GM18858 (cell line): ENCODE measurements around the gene F3.
A peak's percentile ranks its signal among the peaks of the same experiment; 100 is the strongest.

Source experiments
- ATAC-seq: cut with Tn5 transposase; IDR thresholded peaks from one replicate; pipeline ENCODE4 v1.9.1; 2021; ENCODE audit not compliant: unreplicated experiment

The F3 gene

GRCh38 chr1:94528826-94529225, 12.7 kb downstream of the F3 start:
- no peak for ATAC-seq

GRCh38 chr1:94528299-94528698, 13.3 kb downstream of the F3 start:
- no peak for ATAC-seq

DNA sequence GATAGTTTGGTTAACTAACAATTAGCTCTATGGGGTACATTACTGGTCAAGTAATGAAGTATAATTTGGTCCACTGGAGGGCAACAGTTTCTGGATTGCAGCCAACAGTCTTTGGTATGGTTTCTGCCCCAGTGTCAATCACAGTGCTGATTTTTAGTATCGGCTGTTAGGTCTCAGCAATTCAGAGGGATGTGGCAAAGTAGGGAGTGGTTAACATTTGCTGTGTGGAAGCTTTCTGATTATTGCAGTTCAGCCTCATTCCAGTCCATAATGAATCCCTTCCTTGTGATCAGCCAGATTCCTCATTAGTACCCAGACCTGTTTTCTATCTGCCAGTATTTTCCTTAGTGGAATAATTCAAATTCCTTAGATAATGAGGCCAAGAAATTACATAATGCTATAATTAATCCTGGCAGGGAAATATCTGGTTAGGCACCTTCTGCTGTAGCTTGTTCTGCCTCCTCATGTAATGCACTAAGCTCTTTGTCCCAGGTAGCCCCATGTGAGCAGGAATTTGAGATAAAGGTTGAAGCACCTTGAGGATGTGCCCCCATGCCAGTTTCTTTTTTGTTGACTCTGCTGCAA, 14.0 kb downstream of the F3 start:
- ATAC-seq: no peak

DNA sequence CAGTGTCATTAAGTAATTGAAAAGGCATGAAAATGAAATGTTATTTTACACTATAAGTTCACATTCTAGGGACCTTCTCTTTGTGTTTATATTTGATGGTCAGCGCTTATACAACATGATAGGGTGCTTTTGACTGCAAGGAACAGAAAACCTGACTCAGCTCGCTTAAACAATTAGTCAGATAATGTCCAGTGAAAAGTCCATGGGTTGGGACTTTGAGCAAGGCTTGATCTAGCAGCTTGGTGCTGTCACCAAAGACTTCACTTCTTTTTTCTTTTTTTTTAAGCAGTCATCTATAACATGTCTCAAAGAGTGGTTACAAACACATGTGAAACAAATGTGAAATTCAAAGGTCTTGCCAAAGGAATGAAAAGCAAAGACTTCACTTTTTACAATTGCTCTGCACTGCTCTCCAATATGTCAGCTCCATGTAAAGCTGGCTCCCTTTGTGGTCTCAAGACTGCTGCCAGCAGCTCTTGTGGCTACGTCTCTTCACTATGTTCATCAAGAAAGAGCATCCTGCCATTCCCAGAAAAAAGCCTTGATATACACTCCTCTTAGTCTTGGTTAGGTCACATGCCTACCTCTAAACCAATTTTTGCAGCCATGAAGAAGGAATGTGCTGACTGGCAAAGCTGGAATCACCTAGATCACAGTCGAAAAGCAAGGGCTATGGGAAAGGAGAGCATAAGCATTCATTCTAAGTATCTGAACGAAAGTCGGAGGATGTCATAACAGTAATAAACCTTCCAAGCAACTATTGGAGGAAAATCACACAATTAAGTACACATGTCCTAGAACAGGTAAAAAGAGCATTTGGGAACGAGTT, 15.2 kb downstream of the F3 start:
- no peak for ATAC-seq

DNA sequence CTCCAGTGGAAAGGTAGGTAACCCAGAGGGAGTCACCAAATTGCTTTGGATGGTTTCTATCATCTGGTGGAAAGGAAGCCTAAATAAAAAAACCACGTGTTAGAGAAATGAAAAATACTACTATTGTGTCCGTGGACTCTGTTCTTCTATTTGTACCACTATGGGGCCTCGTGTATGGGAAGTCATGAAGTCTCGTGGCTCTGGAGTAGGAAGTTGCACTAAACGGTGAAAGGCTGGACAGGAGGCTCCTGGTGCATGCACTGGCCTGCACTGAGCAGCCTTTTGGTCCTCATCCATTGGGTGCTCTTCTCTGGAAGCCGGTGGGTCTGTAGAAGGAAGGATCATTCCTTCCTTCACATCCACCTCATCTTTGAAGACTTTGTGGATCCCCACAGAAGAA, 17.0 kb downstream of the F3 start:
- no peak for ATAC-seq

DNA sequence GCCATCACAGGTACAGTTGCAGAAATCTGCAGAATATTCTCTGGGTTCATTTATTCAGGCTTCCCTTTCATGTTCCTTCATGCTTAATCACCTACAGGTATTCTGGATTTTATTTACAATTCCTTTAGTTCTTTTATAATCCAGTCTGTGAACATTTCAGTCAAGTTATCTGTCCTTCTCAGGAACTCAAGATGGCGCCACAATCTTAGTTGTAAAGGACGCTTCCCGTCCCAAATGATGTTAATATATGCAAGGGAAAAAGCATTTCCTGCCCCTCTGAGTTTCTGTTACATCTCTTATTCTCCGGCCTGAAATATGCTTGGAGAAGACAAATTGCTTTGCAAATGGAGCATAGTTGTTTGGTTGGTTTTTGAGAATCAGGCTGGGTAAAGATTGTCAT, 19.3 kb downstream of the F3 start:
- no peak for ATAC-seq

GRCh38 chr1:94519351-94519750, 22.2 kb downstream of the F3 start:
- ATAC-seq: no peak

DNA sequence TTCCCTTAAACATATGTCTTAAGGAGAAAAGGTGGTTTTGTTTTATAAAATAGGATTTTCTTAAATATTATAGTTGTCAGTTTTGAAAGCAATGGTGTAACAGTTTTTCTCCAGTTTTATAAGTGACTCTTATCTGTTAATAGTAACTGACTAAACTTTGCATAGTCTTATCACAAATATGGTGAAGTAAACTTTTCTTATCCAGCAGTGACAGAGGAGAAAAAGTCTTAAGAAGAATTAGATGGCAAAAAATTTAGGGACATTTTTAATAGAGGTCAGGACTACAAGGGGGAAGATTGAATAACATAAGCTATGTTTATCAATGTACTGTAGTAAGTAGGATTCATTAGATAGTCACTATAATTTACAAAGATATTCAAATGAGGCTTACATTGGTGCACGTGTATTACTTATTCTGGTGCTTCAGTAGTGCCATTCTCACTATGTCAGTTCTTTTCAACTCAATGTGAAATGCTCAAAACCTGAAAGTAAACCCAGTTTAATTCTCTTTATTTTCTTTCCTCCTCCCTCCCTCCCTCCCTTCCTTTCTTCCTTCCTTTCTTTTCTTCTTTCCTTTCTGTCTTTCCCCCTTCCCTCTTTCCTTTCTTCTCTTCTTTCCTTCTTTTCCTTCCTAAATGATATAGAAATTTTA, 26.1 kb downstream of the F3 start:
- no peak for ATAC-seq

DNA sequence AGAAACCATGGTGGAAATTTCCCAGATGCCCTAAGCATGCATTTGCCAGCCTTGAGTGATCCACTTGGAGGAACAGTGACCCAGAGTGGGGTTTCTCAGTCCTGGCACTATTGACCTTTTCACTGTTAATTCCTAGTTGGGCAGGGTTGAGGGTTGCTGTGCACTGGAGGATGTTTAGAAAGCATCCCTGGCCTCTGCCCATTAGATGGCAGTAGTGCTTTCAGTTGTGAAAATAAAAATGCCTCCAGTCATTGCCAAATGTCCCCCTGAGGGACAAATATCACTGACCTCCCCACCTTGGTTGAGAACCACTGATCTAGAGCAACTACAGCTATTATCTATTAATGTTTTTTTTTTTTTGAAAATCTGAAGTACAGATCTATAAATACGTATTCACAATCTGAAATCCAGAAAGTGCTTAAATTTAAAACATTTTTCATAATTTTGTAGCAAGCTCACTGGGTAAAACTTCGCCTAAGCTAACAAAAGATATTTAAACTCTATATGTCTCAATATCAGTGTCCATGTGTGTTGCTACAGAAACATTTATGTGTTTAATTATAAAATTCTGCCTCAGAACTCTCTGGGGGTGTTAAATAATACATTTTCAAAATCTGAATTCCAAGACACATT, 27.3 kb downstream of the F3 start:
- ATAC-seq: no peak

DNA sequence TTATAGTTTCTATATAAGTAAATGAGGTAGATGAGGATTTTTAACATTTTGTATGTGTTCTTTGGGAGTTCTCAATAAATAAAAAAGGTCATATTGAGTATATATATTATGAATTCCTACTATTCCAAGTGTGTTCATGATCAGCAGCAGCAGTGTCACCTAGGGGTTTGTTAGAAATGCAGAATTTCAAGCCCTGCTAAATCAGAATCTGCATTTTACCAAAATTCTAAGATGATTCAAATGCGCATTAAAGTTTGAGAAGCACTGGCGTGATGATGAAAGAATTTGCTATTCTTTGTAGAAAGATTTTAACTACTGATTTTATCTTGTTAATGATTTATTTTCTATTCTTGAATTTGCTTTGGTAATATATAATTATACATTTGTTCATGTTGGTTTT, 28.7 kb downstream of the F3 start:
- no peak for ATAC-seq

DNA sequence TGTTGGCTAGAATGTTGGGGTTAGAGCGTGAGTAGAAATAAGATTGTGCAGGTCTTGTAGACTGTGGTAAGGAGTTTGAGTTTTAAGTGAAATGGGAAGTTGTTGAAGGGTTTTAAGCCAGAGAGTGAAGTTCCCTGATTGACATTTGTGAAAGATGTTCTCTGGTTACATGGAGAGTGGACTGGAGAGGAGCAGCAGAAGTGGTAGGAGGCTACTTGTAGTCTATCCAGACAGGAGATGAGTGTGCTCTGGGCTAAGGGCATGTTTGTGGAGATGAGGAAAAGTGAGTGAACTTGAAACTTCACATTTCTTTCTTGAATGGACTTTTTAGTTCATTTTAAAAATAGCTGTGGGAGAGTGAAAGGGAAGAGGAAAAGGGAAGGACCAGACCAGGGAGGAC, 37.0 kb downstream of the F3 start:
- no peak for ATAC-seq

DNA sequence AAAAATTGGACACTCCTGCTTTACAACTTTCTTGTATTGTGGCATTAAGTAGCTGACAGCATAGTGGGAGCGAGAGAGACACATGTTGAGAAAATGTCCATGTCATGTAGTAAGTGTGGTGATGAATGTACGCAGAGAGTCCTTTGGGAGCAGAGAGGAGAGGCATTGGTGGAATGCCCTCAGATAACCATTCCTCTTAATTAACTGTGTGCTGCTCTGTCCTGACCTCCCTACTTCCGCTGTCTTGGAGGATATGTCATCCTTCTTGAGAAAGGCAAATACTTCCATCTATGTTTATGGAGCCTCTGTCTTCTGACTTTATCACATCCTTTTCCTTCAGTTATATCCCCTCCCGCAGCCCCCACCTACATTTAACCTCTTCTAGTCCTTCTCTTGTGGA, 38.4 kb downstream of the F3 start:
- no peak for ATAC-seq

DNA sequence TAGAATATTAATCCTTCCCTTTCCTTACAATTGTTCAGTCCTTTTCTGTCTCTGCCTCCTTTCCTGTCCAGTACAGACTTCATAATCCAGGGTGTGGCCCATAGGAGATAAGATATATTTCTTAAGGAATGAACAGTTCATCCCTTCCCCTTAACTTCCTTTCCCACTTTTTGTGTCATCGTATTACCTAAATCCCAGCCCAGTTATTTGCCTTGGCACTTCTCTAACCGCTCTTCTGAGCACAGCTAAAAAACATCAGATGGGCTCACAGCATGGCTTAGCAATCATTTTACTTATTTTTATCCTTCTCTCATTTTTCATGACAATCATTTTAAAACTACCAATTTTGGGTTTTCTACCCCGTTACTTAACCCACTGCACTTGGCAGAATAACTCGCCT, 39.6 kb downstream of the F3 start:
- no peak for ATAC-seq

DNA sequence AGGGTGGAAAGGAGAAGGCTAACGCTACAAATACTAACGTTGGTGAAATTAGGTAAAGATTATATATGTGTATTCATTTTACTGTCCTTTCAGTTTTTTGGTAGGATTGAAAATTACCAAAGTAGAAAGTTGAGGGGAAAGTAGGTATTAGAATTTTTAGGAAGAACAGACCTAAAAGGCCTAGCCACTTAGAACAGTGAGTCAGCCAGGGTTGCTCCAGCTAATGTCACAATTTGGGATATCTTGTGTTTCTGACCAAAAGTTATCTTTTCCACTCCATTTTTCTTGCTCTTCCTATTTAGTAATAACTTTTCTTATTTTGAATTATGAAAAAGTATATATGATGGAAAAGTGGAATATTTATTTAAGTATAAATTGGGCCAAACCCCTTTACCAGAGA, 40.1 kb downstream of the F3 start:
- ATAC-seq: no peak

- ATAC-seq: no peak
Measured at GRCh38 chr1:94496076-94496755, 45.3 kb downstream of the F3 start.

- no peak for ATAC-seq
Measured at GRCh38 chr1:94490556-94490955, 51.0 kb downstream of the F3 start.

GRCh38 chr1:94486990-94487389, 54.6 kb downstream of the F3 start:
- no peak for ATAC-seq

- ATAC-seq: peak; percentile 81
Measured at GRCh38 chr1:94481473-94481933, 60.1 kb downstream of the F3 start.

- ATAC-seq: no peak
Measured at GRCh38 chr1:94479682-94480081, 61.9 kb downstream of the F3 start.
